H9 (cell line): ENCODE results near the gene SLC35A2. TPM values are rescaled to one million over a fixed set of nuclear protein-coding genes. Genes with fewer than 3 reads are reported as not detected.
"Not testable (repeated sequence)": the region's sequence is repeated elsewhere in the genome, so short reads cannot be mapped to it uniquely, and the experiment has no call there.

ENCODE experiments used
- DNase-seq: peaks from one replicate; pipeline ENCODE4 v3.0.0-alpha.2; 2017
- H2AFZ ChIP-seq: one replicate; pipeline ENCODE4 v1.6.1; 2013; ENCODE audit warnings: mild to moderate bottlenecking, low read length, control low read depth, moderate library complexity
- H2AK5ac ChIP-seq: 2 replicates; pipeline ENCODE4 v1.6.1; 2013; ENCODE audit warnings: low read length, control low read depth, mixed read lengths; ENCODE audit not compliant: insufficient read length
- H2BK120ac ChIP-seq: one replicate; pipeline ENCODE4 v1.6.1; 2013; ENCODE audit warnings: low read depth, mild to moderate bottlenecking, low read length, control low read depth, inconsistent platforms; ENCODE audit not compliant: poor library complexity, severe bottlenecking
- H2BK12ac ChIP-seq: 2 replicates; pipeline ENCODE4 v1.6.1; 2013; ENCODE audit warnings: low read length, control low read depth, mixed read lengths, low read depth; ENCODE audit not compliant: insufficient read length
- H2BK15ac ChIP-seq: 2 replicates; pipeline ENCODE4 v1.6.1; 2013; ENCODE audit warnings: low read depth, low read length, control low read depth
- H2BK20ac ChIP-seq: one replicate; pipeline ENCODE4 v1.6.1; 2013; ENCODE audit warnings: low read depth, mild to moderate bottlenecking, low read length, control low read depth, inconsistent platforms; ENCODE audit not compliant: poor library complexity, severe bottlenecking
- H2BK5ac ChIP-seq: 2 replicates; pipeline ENCODE4 v1.6.1; 2013; ENCODE audit warnings: low read length, control low read depth, mixed read lengths; ENCODE audit not compliant: insufficient read length
- H3K14ac ChIP-seq: 2 replicates; pipeline ENCODE4 v1.6.1; 2013; ENCODE audit warnings: low read length, control low read depth; ENCODE audit not compliant: insufficient read depth
- H3K18ac ChIP-seq: 2 replicates; pipeline ENCODE4 v1.6.1; 2013; ENCODE audit warnings: low read depth, mild to moderate bottlenecking, mixed read lengths, low read length, control low read depth; ENCODE audit not compliant: insufficient read length
- H3K23ac ChIP-seq: 2 replicates; pipeline ENCODE4 v1.6.1; 2013; ENCODE audit warnings: low read length, control low read depth, mixed read lengths, low read depth; ENCODE audit not compliant: insufficient read length
- H3K23me2 ChIP-seq: 2 replicates; pipeline ENCODE4 v1.6.1; 2013; ENCODE audit warnings: low read depth, mild to moderate bottlenecking, mixed read lengths, low read length, control low read depth; ENCODE audit not compliant: insufficient read length, poor library complexity, severe bottlenecking
- H3K27ac ChIP-seq: 2 replicates; pipeline ENCODE4 v1.5.1; 2013; ENCODE audit warnings: low read length, control low read depth, mixed read lengths, low read depth; ENCODE audit not compliant: insufficient read length
- H3K27me3 ChIP-seq: 2 replicates; pipeline ENCODE4 v1.6.1; 2013; ENCODE audit warnings: low read length, control low read depth, inconsistent platforms; ENCODE audit not compliant: insufficient read depth
- H3K4ac ChIP-seq: 2 replicates; pipeline ENCODE4 v1.6.1; 2013; ENCODE audit warnings: low read depth, mild to moderate bottlenecking, control low read depth, inconsistent platforms, low read length, moderate library complexity
- H3K4me1 ChIP-seq: 2 replicates; pipeline ENCODE4 v1.6.1; 2013; ENCODE audit warnings: low read length, control low read depth, inconsistent platforms; ENCODE audit not compliant: insufficient read depth
- H3K4me2 ChIP-seq: 2 replicates; pipeline ENCODE4 v1.6.1; 2013; ENCODE audit warnings: low read length, control low read depth, mixed read lengths; ENCODE audit not compliant: insufficient read length, insufficient read depth
- H3K56ac ChIP-seq: 2 replicates; pipeline ENCODE4 v1.6.1; 2013; ENCODE audit warnings: low read depth, mild to moderate bottlenecking, mixed read lengths, low read length, control low read depth; ENCODE audit not compliant: insufficient read length
- H3K79me1 ChIP-seq: 2 replicates; pipeline ENCODE4 v1.6.1; 2013; ENCODE audit warnings: low read depth, mild to moderate bottlenecking, moderate library complexity, low read length, control low read depth, inconsistent platforms; ENCODE audit not compliant: insufficient read depth, poor library complexity, severe bottlenecking
- H3K79me2 ChIP-seq: 2 replicates; pipeline ENCODE4 v1.6.1; 2013; ENCODE audit warnings: low read length, control low read depth, inconsistent platforms; ENCODE audit not compliant: insufficient read depth
- H3K9ac ChIP-seq: 2 replicates; pipeline ENCODE4 v1.6.1; 2013; ENCODE audit warnings: low read length, control low read depth, mixed read lengths; ENCODE audit not compliant: insufficient read length; ENCODE audit errors: extremely low read depth
- H3K9me3 ChIP-seq: one replicate; pipeline ENCODE4 v1.6.1; 2013; ENCODE audit warnings: low read depth, low read length, inconsistent platforms; ENCODE audit not compliant: control insufficient read depth
- H3T11ph ChIP-seq: one replicate; pipeline ENCODE4 v1.6.1; 2013; ENCODE audit warnings: mild to moderate bottlenecking, low read length, control low read depth, inconsistent platforms
- H4K20me1 ChIP-seq: one replicate; pipeline ENCODE4 v1.6.1; 2013; ENCODE audit not compliant: control insufficient read depth, insufficient read length, insufficient read depth
- H4K5ac ChIP-seq: 2 replicates; pipeline ENCODE4 v1.6.1; 2013; ENCODE audit warnings: low read depth, mild to moderate bottlenecking, mixed read lengths, low read length, control low read depth; ENCODE audit not compliant: insufficient read length
- H4K8ac ChIP-seq: replicated peaks from 2 replicates; pipeline ENCODE4 v1.6.1; 2013; ENCODE audit warnings: low read length, control low read depth, mixed read lengths, low read depth; ENCODE audit not compliant: insufficient read length
- H4K91ac ChIP-seq: 2 replicates; pipeline ENCODE4 v1.6.1; 2013; ENCODE audit warnings: low read depth, mild to moderate bottlenecking, moderate library complexity, mixed read lengths, low read length, control low read depth; ENCODE audit not compliant: insufficient read length
- H3K27ac Mint-ChIP-seq, 3 experiments: 2 replicates in 2 of 3; 3 replicates in 1 of 3; pipeline ENCODE4 v1.8.0; 2020 to 2021; ENCODE audit warnings: mixed read lengths in 3 of 3, mild to moderate bottlenecking in 1 of 3, moderate library complexity in 1 of 3
- H3K27me3 Mint-ChIP-seq: 2 replicates; pipeline ENCODE4 v1.8.0; 2021; ENCODE audit warnings: low read depth, mild to moderate bottlenecking, moderate library complexity, mixed read lengths
- H3K36me3 Mint-ChIP-seq, 3 experiments: 2 replicates in 2 of 3; 3 replicates in 1 of 3; pipeline ENCODE4 v1.8.0; 2020 to 2021; ENCODE audit warnings: low read depth in 3 of 3, mixed read lengths in 3 of 3; ENCODE audit not compliant: insufficient read depth in 1 of 3
- H3K4me1 Mint-ChIP-seq, 2 experiments: 2 replicates each; pipeline ENCODE4 v1.8.0; 2020; ENCODE audit warnings: mixed read lengths in 2 of 2
- H3K4me3 Mint-ChIP-seq, 2 experiments: 2 replicates in 1 of 2; 3 replicates in 1 of 2; pipeline ENCODE4 v1.8.0; 2020 to 2021; ENCODE audit warnings: mild to moderate bottlenecking in 2 of 2, mixed read lengths in 2 of 2, moderate library complexity in 1 of 2
- H3K9me3 Mint-ChIP-seq, 2 experiments: 2 replicates in 1 of 2; 3 replicates in 1 of 2; pipeline ENCODE4 v1.8.0; 2020; ENCODE audit warnings: mild to moderate bottlenecking in 2 of 2, mixed read lengths in 2 of 2, moderate library complexity in 1 of 2
- total RNA-seq: library from RNA; stranded (reverse); gene quantifications from 2 replicates; pipeline ENCODE4 v1.2.1, GENCODE V29; 2021

Gene SLC35A2
- total RNA-seq, 1 experiment from 2014 or later = 32.9 TPM

- not testable (repeated sequence) for DNase-seq, H4K91ac ChIP-seq, H3K27me3 Mint-ChIP-seq, H3K4ac ChIP-seq, H3K14ac ChIP-seq, H4K8ac ChIP-seq, H3K9me3 ChIP-seq, H2AK5ac ChIP-seq, H3K9ac ChIP-seq, H2BK120ac ChIP-seq, H3K27ac ChIP-seq, H3K56ac ChIP-seq, H3K23me2 ChIP-seq, H2BK12ac ChIP-seq, H3K27me3 ChIP-seq, H3K23ac ChIP-seq, H2BK20ac ChIP-seq, H3K4me1 Mint-ChIP-seq, H3K4me2 ChIP-seq, H3K79me2 ChIP-seq, H2BK5ac ChIP-seq, H4K5ac ChIP-seq, H3K27ac Mint-ChIP-seq, H3K18ac ChIP-seq, H4K20me1 ChIP-seq, H2AFZ ChIP-seq, H3K4me1 ChIP-seq, H2BK15ac ChIP-seq, H3T11ph ChIP-seq, H3K79me1 ChIP-seq, H3K4me3 Mint-ChIP-seq
- H3K9me3 Mint-ChIP-seq = peaks cover 75 to 77% of the 10 kb centered on the region in 2 experiments
- peaks cover 16 to 18% (median 16%) of the 10 kb centered on the region in 3 experiments for H3K36me3 Mint-ChIP-seq
These were observed 58.0 kb downstream of the SLC35A2 start for GRCh38 chrX:48853494-48853893.

Other genes with a start within 250 kb of the SLC35A2 start
- gene WAS, start 227.8 kb downstream of the SLC35A2 start, total RNA-seq = 0.24 and 0.61 TPM in 2 replicates
- 16.2 and 17.4 TPM in 2 replicates for gene SUV39H1, start 214.9 kb downstream of the SLC35A2 start, total RNA-seq
- not detected in 2 replicates for gene GLOD5, start 149.9 kb downstream of the SLC35A2 start, total RNA-seq
- gene GATA1, start 125.1 kb downstream of the SLC35A2 start, total RNA-seq = not detected in 2 replicates
- gene HDAC6, start 109.6 kb downstream of the SLC35A2 start, total RNA-seq = 52.8 and 57.9 TPM in 2 replicates
- gene ERAS, start 85.1 kb downstream of the SLC35A2 start, total RNA-seq = 0.18 TPM in 1 of 2 replicates, not detected in the other
- gene PCSK1N, start 76.0 kb downstream of the SLC35A2 start, total RNA-seq = 3.9 and 4.0 TPM in 2 replicates
- gene TIMM17B, start 13.9 kb downstream of the SLC35A2 start, total RNA-seq = 89.0 and 89.7 TPM in 2 replicates
- 87.5 and 87.9 TPM in 2 replicates for gene PQBP1, start 13.7 kb downstream of the SLC35A2 start, total RNA-seq
- gene PIM2, start 7.4 kb upstream of the SLC35A2 start, total RNA-seq = 154 and 163 TPM in 2 replicates
- 62.5 and 62.6 TPM in 2 replicates for gene OTUD5, start 46.0 kb upstream of the SLC35A2 start, total RNA-seq
- 5.7 and 7.0 TPM in 2 replicates for gene KCND1, start 60.2 kb upstream of the SLC35A2 start, total RNA-seq
- 70.1 and 71.8 TPM in 2 replicates for gene GRIPAP1, start 90.6 kb upstream of the SLC35A2 start, total RNA-seq
- gene TFE3, start 131.7 kb upstream of the SLC35A2 start, total RNA-seq = 58.9 and 59.8 TPM in 2 replicates
- gene CCDC120, start 147.4 kb upstream of the SLC35A2 start, total RNA-seq = 14.5 and 15.7 TPM in 2 replicates
- 12.2 and 13.4 TPM in 2 replicates for gene PRAF2, start 162.4 kb upstream of the SLC35A2 start, total RNA-seq
- 31.5 and 35.8 TPM in 2 replicates for gene WDR45, start 168.2 kb upstream of the SLC35A2 start, total RNA-seq
- 15.8 and 17.1 TPM in 2 replicates for gene GPKOW, start 212.1 kb upstream of the SLC35A2 start, total RNA-seq